Amniotic epithelial cell (primary cell): Measurements from ENCODE around the gene FREM2.

Experiments used
- DNase-seq: peaks from one replicate; pipeline ENCODE4 v3.0.0-alpha.2; 2010; ENCODE audit warnings: low read depth

The FREM2 gene

GRCh38 chr13:38685974-38686576, 802 bp upstream of the FREM2 start:
- DNase-seq = no peak

- no peak for DNase-seq
These were observed 661 bp downstream of the FREM2 start for GRCh38 chr13:38687246-38688229.

- DNase-seq = no peak
These were observed 1.8 kb downstream of the FREM2 start for GRCh38 chr13:38688674-38689073.

GRCh38 chr13:38690231-38690630, 3.4 kb downstream of the FREM2 start:
- no peak for DNase-seq

- no peak for DNase-seq
These were observed 6.3 kb downstream of the FREM2 start for GRCh38 chr13:38693168-38693567.

GRCh38 chr13:38693641-38694040, 6.8 kb downstream of the FREM2 start:
- DNase-seq = no peak

- no peak for DNase-seq
These were observed 10.3 kb downstream of the FREM2 start for GRCh38 chr13:38697197-38697596.

GRCh38 chr13:38697628-38698333, 10.9 kb downstream of the FREM2 start:
- DNase-seq = no peak

GRCh38 chr13:38700051-38700450, 13.2 kb downstream of the FREM2 start:
- DNase-seq = no peak

- DNase-seq = no peak
These were observed 15.8 kb downstream of the FREM2 start for GRCh38 chr13:38702669-38703068.

GRCh38 chr13:38703255-38703654, 16.4 kb downstream of the FREM2 start:
- DNase-seq = no peak

GRCh38 chr13:38705365-38705764, 18.5 kb downstream of the FREM2 start:
- no peak for DNase-seq

GRCh38 chr13:38707460-38707859, 20.6 kb downstream of the FREM2 start:
- DNase-seq = no peak

- no peak for DNase-seq
These were observed 26.2 kb downstream of the FREM2 start for GRCh38 chr13:38713046-38713445.

GRCh38 chr13:38718374-38718773, 31.5 kb downstream of the FREM2 start:
- DNase-seq = no peak

GRCh38 chr13:38730332-38730731, 43.5 kb downstream of the FREM2 start:
- DNase-seq = no peak

- DNase-seq = no peak
These were observed 46.3 kb downstream of the FREM2 start for GRCh38 chr13:38733146-38733545.

- no peak for DNase-seq
These were observed 49.0 kb downstream of the FREM2 start for GRCh38 chr13:38735665-38736440.

- DNase-seq = no peak
These were observed 56.6 kb downstream of the FREM2 start for GRCh38 chr13:38743466-38743865.

- no peak for DNase-seq
These were observed 65.8 kb downstream of the FREM2 start for GRCh38 chr13:38752686-38753085.

GRCh38 chr13:38753878-38754277, 67.0 kb downstream of the FREM2 start:
- DNase-seq = no peak

- DNase-seq = no peak
These were observed 68.9 kb downstream of the FREM2 start for GRCh38 chr13:38755793-38756192.
